HG02678 (cell line): ENCODE data around the gene OR10H4.
"Not testable (repeated sequence)": the region's sequence is repeated elsewhere in the genome, so short reads cannot be mapped to it uniquely, and the experiment has no call there.

Experiments
- ATAC-seq: cut with Tn5 transposase; IDR thresholded peaks from one replicate; pipeline ENCODE4 v1.9.1; 2021; ENCODE audit warnings: mild to moderate bottlenecking, moderate library complexity; ENCODE audit not compliant: unreplicated experiment

Gene OR10H4

GRCh38 chr19:15937771-15938170, 11.0 kb upstream of the OR10H4 start:
- no peak for ATAC-seq

- no peak for ATAC-seq
These were observed 4.4 kb upstream of the OR10H4 start for GRCh38 chr19:15944401-15944800.

- ATAC-seq = no peak
These were observed 3.5 kb upstream of the OR10H4 start for GRCh38 chr19:15945301-15945700.

GRCh38 chr19:15954820-15955219, 6.0 kb downstream of the OR10H4 start:
- ATAC-seq = no peak

GRCh38 chr19:15962319-15962718, 13.5 kb downstream of the OR10H4 start:
- no peak for ATAC-seq

GRCh38 chr19:15964231-15964630, 15.4 kb downstream of the OR10H4 start:
- ATAC-seq = no peak

- no peak for ATAC-seq
These were observed 22.5 kb downstream of the OR10H4 start for GRCh38 chr19:15971224-15971780.

GRCh38 chr19:15972043-15972442, 23.2 kb downstream of the OR10H4 start:
- not testable (repeated sequence) for ATAC-seq

- ATAC-seq = no peak
These were observed 26.0 kb downstream of the OR10H4 start for GRCh38 chr19:15974856-15975255.

- no peak for ATAC-seq
These were observed 28.3 kb downstream of the OR10H4 start for GRCh38 chr19:15976836-15977689.

- no peak for ATAC-seq
These were observed 28.9 kb downstream of the OR10H4 start for GRCh38 chr19:15977690-15978089.

GRCh38 chr19:15979293-15979692, 30.5 kb downstream of the OR10H4 start:
- no peak for ATAC-seq

- ATAC-seq = not testable (repeated sequence)
These were observed 37.0 kb downstream of the OR10H4 start for GRCh38 chr19:15985831-15986230.

- ATAC-seq = no peak
These were observed 37.9 kb downstream of the OR10H4 start for GRCh38 chr19:15986701-15987100.

GRCh38 chr19:15989889-15990288, 41.1 kb downstream of the OR10H4 start:
- no peak for ATAC-seq

GRCh38 chr19:15991602-15992001, 42.8 kb downstream of the OR10H4 start:
- no peak for ATAC-seq

- no peak for ATAC-seq
These were observed 43.2 kb downstream of the OR10H4 start for GRCh38 chr19:15992014-15992413.

- no peak for ATAC-seq
These were observed 46.7 kb downstream of the OR10H4 start for GRCh38 chr19:15995536-15995935.

GRCh38 chr19:15998166-15998565, 49.4 kb downstream of the OR10H4 start:
- ATAC-seq = no peak
